ENCODE measurements around the gene CIB2.

DNA sequence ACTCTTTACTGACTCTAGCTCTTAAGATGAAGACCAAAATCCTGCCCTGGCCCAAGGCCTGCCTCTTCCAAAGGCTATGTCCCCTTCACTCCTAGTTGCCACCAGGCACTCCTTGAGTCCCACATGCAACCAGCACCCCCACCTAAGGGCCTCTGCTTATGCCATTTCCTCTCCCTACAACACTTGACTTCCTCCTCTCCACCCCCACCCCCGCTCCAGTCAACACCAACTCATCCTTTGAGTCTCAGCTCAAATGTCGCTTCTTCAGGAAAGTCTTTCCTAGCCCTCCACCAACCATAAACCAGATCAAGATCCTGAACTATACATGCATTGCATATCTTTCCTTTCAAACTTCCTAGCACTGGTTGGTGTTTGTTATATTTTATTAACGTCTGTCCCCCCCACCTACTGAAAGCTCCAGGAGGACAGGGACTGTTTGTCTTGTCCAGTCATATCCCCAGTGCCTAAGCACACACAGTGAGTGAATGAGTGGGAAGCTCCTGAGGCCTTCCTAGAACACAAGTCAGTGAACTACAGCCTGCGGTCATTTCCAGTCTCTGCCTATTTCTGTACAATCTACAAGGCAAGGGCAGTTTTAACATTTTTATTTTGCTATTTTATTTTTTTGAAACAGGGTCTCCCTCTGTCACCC is 61.1 kb downstream of the CIB2 start:
- TF ChIP-seq, protein P1, sequence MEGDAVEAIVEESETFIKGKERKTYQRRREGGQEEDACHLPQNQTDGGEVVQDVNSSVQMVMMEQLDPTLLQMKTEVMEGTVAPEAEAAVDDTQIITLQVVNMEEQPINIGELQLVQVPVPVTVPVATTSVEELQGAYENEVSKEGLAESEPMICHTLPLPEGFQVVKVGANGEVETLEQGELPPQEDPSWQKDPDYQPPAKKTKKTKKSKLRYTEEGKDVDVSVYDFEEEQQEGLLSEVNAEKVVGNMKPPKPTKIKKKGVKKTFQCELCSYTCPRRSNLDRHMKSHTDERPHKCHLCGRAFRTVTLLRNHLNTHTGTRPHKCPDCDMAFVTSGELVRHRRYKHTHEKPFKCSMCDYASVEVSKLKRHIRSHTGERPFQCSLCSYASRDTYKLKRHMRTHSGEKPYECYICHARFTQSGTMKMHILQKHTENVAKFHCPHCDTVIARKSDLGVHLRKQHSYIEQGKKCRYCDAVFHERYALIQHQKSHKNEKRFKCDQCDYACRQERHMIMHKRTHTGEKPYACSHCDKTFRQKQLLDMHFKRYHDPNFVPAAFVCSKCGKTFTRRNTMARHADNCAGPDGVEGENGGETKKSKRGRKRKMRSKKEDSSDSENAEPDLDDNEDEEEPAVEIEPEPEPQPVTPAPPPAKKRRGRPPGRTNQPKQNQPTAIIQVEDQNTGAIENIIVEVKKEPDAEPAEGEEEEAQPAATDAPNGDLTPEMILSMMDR (IDR thresholded peaks at IDR 0.05) = no peak
- TF ChIP-seq POLR2A (IDR thresholded peaks at IDR 0.05) (no peak), POLR2AphosphoS5 (IDR thresholded peaks at IDR 0.05) (no peak), EP300 (IDR thresholded peaks at IDR 0.05) (no peak)

Data from sigmoid colon (tissue), 4 donors.